HPDE6-E6E7 (cell line): ENCODE results near the gene NFATC4.
A peak's percentile ranks its signal among the peaks of the same experiment; 100 is the strongest.

Experiments used
- DNase-seq: peaks from one replicate; pipeline ENCODE4 v3.0.0; 2011; ENCODE audit warnings: missing footprints; ENCODE audit errors: extremely low spot score

Gene NFATC4

DNA sequence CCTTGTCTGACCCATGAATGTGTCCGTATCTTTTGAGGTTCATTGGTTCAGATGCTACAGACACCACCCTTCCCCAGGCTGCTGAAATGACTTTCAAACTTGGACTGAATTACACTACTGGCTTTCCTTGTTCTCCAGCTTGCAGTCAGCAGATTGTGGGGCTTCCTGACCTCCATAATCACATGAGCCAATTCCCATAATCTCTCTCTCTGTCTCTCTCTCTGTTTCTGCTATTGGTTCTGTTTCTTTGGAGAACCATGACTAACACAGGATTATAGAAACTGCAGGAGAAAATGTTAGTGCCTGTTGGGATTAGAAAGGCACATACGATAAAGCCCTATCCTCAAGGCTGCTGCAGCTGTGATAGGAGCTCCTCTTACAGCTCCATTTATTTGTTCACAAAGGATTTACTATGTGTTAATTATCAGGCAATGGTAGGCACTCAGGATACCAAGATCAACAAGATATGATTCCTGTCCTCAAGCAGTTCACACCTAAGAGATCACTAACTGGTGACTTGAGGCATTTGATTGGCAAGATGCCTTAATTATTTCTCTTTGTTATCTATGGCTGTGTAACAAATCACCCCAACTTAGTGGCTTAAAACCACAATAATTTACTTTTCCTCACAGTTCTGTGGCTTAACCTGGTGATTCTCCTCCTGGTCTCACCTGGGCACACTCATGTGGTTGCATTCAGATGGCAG, 20.6 kb downstream of the NFATC4 start:
- DNase-seq: no peak

DNA sequence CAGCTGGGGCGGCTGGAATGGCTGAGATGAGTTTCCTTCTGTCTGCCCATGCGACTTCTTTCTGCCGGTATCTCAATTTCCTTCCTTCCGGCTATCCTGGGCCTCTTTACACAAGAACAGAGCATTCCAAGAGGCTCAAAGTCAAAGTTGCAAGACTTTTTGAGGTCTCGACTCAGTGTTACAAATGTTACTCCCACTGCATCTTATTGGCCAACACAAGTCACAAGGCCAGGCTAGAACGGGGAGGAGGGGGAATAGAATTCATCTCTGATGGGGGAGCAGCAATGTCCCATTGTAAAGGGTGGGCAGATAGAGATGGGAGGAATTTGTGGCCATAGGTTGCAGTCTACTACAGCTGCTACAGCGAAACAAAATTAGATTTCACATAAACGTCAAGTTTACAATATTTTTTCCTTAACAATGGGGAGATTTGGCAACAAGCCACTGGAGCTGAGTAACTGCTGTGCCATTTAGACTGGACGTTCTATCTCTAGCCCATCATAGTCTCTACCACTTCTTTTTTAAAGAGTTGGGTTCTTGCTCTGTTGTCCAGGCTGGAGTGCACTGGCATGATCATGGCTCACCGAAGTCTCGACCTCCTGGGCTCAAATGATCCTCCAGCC, 21.4 kb downstream of the NFATC4 start:
- DNase-seq: no peak

DNA sequence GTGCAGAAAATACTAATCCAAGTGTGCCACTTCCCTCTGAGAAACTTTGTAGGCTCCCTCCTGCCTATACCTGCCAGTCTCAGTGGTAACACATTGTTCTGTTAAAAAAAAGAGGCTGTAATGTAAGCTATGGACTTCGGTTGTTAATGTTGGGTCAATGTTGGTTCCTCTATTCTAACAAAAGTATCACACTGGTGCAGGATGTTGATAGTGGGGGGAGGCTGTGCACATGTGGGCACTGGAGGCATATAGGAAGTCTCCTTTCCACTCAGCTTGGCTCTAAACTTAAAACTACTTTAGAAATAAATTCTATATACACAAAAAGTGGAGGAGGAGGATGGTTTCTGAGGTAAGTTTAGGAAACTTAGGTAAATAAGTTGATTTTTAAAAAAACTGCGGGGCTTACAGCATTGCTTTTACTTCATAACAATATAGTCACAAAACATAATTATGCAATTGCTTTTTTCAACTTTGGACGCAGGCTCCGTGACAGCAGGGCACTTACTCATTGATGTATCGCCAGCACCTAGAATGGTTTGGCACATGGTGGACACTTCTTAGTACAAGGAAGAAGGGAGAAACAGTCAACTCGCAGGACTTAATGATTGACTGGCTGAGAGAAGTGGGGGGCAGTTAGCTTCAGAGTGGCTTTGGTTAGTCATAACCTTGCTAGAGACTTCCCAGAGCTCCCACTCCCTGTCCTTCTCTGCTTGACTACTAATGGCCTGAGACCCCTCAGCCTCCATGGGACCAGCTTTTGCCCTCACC, 22.9 kb downstream of the NFATC4 start:
- DNase-seq: no peak

DNA sequence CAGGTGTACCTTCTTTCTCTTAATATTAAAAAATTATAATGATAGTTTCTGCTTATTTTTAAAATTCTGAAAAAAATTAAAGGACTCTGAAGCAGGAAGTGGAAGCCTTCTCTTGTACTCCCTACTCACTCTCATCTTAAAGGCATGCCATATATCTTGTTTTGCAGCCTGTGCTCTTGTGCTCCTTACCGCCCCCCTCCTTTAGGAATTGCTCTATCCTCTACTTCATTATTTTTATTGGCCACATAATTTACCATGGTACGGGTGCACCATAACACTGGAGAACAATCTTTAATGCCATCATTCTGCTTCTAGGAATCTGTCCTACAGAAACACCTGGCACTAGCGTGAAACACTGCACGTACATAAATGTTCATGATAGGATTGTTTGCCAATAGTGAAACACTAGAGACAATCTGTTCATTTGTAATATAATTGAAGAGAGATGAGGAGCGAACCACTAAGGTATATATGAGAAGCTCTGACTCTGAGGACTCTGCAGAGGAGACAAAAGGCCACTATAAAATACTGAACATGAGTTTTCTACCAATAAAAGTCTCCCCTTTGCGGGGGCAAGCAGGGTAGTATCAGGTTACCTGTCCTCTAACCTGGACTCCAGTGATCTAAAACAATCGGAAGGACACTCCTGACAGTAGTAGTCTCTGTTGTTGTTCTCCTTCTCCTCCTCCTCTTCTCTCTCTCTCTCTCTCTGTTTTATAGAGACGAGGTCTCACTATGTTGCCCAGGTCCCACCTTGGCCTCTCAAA, 24.5 kb downstream of the NFATC4 start:
- peak; percentile 79 for DNase-seq

DNA sequence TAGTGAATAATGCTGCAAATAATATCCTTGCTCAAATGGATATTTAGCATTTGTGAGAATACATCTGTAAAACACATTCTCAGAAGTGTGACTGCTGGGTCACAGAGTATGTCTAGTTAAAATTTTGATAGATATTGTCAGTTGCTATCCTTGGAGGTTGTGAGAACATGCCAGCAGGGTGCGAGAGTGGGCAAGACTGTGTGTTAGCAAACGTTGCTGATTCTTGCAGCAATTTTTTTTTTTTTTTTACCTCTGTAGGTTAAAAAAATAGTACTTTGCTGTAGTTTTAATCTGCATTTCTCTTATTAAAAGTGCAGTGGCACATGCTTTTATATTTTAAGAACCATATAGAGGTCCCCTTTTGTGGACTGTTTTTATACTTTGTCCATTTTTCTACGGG, 26.3 kb downstream of the NFATC4 start:
- no peak for DNase-seq

DNA sequence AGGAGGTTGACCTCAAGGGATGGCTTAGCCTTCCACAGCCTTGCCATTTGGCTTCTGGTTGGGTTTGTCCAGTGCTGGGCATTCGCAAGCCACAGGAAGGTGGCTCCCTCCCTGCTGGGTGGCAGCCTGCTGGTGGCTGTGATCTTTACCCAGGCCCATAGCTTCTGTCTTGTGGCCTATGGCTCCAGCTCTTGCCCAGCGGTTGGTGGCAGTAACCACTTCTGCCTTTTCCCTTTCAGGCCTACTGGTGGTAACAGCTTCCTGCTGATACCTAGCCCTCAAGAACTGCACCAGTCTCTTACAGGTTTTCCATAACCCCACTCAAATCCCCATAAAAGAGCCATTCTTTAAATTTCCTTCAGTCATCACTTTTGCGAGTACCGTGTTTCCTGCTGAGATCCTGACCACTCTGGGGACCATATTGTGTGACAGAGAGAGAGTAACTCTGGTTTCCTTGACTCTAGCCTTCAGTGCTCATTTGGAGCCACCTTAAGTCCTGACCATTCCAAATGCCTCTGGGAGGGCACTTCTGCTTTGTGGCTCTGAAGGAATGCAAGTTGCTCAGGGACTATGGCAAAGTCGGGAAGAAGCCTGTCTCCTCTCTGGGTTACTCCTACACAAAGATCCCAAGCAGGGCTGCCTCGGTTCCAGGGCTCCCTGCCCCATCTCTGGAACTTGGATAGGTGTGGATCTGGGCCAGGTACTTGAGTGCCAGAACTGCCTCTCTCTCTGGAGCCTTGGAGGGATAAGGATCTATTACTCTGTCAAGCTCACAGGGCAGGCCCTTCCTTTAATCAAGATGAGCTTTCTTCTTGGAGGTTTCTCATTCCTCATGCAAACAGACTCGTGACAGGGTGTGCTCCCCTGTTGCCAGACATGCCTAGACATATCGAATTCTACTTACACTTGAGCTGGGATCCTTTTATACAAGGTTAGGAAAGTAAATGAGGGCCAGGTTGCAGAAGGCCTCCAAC, 27.9 kb downstream of the NFATC4 start:
- peak; percentile 43 for DNase-seq

DNA sequence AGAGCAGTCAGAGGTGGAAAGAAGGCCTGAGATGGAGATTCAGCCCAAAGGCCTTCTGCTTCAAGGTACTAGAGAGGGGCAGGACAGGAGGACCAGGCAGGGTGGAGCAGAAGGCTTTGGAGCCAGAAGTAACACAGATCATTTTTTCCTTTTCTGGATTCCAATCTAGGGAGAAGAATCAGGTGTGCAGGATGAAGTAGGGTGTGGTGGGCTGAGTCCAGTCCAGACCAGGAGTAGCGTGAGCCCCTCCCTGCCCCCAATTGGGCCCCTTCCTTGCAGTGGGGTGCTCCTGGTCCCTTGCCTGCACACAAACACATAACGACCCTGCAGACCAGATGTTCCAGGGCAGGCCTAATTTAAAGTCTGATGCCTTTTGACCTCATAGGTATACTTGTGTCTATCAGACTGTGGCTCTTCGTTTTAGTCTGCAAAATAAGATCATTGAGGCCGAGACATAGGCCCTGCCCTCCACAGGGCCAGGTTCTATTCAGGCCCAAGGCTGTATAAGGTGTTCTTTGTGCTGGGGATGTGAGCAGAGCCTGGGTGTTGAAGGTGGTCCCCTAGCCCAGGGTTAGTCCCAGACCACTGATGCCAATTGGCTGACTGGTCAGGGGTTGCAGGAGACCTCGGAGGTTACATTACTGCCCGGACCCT, 29.8 kb downstream of the NFATC4 start:
- no peak for DNase-seq

DNA sequence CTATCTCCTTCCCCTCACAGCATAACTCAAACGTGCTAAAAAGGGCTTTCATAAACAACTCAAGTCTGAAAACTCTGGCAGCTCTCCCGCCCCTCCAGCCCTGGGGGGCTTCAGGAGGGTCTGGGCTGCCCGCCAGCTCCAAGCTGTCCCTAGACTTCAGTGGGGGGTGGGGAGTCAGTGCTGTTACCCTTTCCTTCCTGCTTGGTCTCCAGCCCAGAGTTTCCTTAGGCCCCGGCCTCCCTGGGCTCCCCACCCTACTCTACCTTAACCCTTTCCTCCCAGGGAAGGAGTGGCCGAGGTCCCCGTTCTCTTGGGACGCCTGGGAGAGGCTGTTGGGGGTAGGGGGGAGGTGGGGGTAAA, 30.3 kb downstream of the NFATC4 start:
- DNase-seq: no peak

DNA sequence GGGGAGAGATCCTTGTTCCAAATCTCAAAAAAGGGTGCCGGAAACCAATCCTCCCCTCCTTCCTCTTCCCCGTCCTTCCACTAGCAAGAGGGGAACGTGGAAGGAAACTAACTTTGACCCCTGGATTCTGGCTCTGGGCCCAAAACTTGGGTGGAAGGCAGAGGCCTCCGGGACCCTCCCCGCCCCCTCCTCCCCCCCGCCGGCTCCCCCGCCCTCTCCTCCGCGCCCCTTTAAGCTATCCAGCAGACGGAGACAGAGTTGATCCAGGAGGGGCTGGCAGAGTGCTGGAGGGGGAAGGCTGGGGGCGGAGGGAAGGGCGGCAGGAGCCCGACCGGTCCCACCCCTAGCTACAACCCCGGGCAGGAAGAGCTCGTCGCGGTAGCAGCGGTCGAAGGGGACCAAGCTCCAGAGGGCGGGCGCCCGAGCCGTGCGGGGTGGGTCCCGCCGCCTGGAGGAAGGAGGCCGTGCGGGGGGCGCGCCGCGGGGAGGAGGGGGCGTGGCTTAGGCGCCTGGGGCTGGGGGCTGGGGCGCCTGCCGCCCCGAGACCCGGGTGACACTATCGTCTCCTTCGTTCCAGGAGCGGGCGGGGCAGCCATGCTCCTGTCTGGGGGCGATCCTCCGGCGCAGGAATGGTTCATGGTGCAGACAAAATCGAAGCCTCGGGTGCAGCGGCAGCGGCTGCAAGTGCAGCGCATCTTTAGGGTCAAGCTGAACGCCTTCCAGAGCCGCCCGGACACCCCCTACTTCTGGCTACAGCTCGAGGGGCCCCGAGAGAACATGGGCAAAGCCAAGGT, 30.9 kb downstream of the NFATC4 start, which contains the start of gene NYNRIN:
NYNRIN (plus strand) TSS at position 351 of the 794 bp plus-strand sequence; CDS start at position 595, 244 bp downstream.
- DNase-seq: no peak

DNA sequence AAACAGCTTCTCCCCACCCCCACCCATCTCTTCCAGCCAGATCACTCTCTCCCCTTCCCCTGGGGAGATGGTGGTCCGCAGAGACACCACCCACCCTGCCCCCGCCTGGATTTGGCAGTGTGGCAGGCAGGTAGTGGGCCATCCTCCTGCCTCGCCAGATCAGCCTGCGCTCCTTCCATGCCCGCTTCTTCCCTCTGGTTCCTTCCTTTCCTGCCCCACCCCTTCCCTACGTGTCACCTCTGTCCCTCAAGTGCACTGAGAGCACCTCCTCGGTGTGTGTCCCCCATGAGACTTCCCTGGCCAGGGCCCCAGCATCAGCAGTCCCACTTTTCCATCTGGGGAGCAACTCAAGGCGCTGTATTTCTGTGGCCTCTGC, 31.5 kb downstream of the NFATC4 start:
- DNase-seq: no peak

DNA sequence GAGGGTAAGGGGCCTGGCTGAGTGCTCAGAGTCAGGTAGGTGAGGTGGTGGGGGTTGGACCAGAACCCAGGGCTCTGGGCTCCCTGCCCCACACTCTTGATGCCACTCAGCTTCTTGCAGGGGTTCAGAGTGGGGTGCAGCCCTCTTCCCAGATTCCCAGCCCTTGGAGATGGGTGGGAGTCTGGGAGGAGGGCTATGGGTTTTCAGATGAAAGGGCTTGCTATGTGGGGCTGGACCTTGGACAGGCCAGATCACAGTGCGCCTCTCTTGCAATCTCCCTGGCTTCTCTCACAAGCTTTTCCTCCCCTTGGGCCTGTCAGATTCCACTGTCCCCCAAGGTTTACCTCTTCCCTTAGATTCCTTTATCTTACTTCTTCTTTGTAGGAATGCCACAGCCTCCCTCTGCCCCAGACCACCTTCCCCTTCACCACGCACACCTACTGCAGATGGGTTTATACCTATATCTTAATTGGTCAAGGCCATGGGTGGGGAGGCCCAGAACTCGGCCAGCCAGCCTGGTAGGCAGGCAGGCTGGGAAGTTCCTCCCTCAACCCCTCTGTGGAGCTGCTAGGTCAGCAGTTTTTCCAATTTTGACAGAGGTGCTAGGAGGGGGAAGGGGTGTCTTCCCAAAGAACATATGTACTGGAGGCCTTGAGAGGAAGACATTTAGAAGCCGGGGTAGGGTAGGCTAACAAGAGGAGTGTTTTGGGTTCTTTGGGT, 32.2 kb downstream of the NFATC4 start:
- no peak for DNase-seq

DNA sequence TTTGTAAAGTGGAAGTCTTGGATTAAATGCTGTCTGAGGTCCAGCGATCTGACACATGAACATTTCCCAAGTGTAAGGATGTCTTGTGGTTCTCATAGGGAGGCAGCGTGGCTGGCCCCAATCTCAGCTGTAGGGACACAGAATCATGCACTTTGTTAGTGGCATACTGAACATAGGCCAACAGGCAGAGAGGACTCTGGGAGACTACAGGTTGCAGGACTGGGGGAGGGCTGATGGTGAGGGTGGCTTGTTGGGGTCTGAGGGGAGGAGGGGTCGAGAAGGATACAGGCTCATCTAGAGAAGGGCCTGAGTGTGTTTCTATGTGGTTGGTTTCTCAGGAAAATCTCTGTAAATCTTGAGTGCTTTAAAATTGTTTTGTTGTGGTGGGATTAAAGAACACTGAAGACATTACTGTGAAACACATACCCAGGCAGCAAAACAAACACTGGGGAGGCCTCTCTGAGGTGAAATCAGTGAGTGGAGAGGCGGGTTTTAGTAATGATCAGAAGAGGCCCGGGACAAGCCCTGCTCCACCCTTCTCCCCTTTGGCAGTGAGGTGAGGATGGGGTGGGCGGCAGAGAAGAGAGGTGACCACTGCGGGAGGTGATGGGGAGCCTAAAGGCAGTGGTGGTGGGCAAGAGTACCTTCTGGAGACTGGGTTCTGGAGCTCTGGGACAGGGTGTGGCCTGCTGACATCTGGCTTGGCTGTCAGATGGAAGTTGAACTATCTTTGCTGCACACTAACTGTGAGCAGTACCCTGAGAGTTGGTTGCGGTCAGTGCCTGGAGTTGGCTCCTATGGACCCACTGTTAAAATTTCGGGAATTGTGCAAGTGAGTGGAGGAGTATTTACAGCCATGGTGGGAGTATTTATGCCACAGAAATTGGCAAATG, 34.1 kb downstream of the NFATC4 start:
- DNase-seq: no peak

DNA sequence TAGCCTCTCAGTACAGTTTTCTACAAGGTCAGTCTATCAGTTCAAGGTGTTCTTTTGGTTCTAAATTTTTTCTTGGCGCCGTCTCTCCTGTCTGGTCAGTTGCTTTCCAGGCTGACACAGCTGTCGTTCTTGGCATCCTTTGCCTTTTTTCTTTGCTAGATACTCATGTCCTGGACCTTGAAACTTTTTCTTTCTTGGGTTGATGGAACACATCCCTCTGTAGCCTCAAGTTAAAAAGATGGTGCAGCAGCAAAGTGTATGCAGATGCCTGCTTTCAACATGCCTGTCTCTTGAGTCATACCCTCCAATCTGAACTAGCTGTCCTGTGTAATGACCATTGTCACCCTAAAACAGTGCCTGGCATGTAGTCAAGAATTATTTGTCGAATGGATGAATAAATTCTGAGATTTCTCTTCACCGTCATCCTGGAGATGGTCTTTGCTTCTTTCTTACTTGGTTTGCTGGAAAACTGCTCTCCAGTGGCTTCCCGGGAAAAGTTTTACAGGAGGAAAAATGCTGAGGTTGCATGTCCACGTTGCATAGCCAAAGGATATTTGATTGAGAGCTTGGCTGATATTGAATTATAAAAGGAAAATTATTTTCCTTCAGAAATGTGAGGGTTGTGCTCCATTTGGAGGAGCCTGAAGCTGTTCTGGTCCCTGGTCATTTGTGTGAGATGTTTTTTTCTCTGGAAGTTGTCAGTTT, 35.5 kb downstream of the NFATC4 start:
- no peak for DNase-seq

DNA sequence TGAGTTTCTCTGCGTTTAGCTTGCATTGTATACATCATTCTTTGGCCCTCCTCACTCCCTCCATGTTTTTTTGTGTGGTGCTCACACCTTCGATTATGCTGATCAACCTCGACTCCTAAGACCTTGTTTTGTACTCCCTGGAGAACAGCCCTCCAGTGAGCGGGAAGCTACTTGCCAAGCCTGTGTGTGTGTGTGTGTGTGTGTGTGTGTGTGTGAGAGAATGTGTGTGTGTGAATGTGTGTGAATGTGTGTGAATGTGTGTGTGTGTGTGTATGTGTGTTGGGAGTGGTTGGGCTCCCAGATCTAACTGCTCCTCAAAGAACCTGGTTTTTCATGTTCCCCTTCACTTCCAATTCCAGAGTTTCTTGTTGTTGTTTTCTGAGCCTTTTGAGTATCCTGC, 36.8 kb downstream of the NFATC4 start:
- no peak for DNase-seq

DNA sequence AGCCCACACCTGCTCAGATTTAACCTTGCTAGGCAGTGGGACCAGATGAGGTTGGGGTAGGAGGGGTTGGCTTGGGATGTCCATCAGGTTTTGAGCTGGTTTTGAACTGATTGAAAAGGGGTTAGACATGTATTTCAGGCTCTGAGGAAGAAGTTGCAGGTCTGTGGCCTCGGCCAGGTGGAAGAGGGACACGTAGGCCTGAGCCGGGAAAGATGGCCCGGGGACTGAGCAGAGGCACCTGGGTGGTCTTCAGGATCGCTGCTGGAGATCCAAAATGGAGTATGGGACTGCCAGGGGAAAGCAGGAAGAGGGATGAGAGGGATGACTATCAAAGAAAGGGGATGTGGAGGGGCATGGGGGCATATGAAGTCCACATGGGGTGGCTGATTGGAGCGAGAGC, 38.4 kb downstream of the NFATC4 start:
- DNase-seq: no peak

DNA sequence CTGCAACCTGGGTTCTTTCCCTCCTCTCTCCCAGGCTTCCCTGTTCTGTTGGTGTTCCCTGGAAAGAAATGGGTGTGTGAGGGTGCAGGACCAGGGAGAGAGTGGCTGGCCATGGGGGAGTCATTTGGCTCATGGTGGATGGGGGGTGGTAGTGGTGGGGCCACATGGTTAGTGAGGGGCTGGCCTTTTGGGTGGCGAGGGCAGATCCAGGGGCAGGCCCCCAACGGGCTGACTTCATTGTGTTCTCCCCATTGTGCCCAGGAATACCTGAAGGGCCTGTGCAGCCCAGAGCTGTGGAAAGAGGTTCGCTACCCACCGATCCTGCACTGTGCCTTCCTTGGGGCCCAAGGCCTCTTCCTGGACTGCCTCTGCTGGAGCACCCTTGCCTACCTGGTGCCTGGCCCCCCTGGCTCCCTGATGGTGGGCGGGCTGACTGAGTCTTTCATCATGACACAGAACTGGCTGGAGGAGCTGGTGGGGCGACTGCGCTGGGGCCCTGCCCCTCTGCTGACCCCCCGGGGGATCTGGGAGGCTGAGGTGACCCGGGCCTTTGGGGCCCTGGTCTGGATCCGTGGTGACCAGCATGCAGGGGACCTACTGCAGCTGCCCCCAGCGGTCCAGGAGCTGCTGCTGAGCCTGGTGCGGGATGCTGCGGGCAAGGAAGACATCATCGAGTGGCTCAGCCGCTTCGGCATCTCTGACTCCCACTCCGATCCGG, 39.8 kb downstream of the NFATC4 start:
- no peak for DNase-seq

DNA sequence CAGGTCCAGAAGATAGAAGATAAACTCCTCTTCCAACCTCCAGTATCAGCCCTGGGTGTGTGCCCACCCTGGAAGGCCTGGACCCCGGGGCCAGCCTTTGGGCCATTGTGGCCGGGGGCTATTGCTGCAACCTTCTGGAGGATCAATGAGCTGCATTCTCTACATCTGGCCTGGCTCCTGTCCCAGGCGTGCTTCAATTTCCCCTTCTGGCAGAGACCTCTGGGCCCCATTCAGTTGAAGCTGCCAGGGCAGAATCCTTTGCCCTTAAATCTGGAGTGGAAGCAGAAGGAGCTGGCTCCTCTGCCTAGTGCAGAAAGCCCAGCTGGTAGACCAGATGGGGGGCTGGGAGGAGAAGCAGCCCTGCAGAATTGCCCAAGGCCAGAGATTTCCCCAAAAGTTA, 40.8 kb downstream of the NFATC4 start:
- no peak for DNase-seq
